Activated T-cell treated with anti-CD3 and anti-CD28 coated beads, Interleukin-2, amount 50 U/mL, for 4 hours (primary cell): ENCODE measurements around the gene CACNG5. TPM values are rescaled to one million over a fixed set of nuclear protein-coding genes. Genes with fewer than 3 reads are reported as not detected.

Source experiments
- ATAC-seq, 2 donors: fragments of 200-7000 bp; cut with Tn5 transposase; one replicate each; pipeline ENCODE4 v1.10.0; 2021
- DNase-seq: peaks from one replicate; pipeline ENCODE4 v3.0.0-alpha.2; 2020
- H3K27me3 Mint-ChIP-seq: one replicate; pipeline ENCODE4 v1.8.0; 2021; ENCODE audit warnings: low read depth, mixed read lengths
- H3K36me3 Mint-ChIP-seq: one replicate; pipeline ENCODE4 v1.8.0; 2022; ENCODE audit warnings: mixed read lengths; ENCODE audit not compliant: insufficient read depth
- H3K4me1 Mint-ChIP-seq: one replicate; pipeline ENCODE4 v1.8.0; 2021; ENCODE audit warnings: low read depth, mixed read lengths
- H3K4me3 Mint-ChIP-seq: one replicate; pipeline ENCODE4 v1.8.0; 2021; ENCODE audit warnings: mild to moderate bottlenecking, moderate library complexity, mixed read lengths
- H3K9me3 Mint-ChIP-seq: one replicate; pipeline ENCODE4 v1.8.0; 2021; ENCODE audit warnings: mixed read lengths
- total RNA-seq, 3 donors: library from RNA; stranded (reverse); gene quantifications; one replicate each; pipeline ENCODE4 v1.2.1, GENCODE V29; 2021

The CACNG5 gene
- total RNA-seq, 3 donors from 2014 or later = not detected

DNA sequence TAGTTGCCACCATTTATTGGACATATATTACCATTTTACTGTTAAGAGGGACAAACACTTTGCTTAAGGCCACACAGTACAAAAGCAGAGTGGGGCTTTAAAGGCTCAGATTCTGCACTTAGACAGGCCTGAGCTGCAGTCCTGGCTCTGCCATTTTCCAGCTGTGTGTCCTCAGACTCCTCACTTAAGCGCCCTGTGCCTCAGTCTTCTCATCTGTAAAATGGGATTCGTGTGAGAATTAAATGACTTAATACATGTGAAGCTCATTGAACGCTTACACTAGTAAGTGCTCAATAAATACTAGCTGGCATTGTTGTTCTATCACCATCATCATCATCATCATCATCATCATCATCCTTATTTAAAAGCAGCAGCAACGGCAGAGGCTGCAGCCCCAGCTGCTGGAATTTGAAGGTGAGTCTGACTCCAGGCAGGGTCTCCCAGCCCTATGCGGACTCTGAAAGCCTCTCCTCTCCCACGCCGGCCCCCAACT lies 445 bp upstream of the CACNG5 start:
- Mint-ChIP-seq H3K4me3 (no peak overlapping the region), H3K9me3 (no peaks in the 10 kb centered on the region), H3K27me3 (peaks cover 52% of the 10 kb centered on the region), H3K4me1 (peaks cover 3% of the 10 kb centered on the region), H3K36me3 (no peaks in the 10 kb centered on the region)
- DNase-seq (no peak), ATAC-seq (no peak)

DNA sequence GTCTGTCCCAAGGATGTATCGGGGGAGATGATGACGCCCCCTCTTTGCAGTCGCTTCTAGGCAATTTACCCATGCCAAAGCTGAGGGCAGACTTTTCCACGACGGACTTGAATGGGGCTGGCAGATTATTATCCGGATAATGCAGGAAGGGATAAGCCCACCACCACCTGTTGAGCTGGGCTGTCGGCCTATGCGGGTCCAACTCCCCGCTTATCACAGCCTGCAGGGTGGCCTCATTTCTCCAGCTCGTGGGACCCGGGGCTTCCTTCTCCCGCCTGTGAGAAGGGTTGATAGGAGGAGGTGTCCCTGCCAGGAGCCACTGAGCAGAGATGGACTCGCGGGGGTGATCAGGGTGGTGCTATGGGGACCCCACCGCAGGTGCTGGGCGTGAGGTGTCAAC lies 559 bp downstream of the CACNG5 start:
- Mint-ChIP-seq H3K4me3 (no peak overlapping the region), H3K9me3 (no peaks in the 10 kb centered on the region), H3K27me3 (peaks cover 45% of the 10 kb centered on the region), H3K4me1 (peaks cover 3% of the 10 kb centered on the region), H3K36me3 (no peaks in the 10 kb centered on the region)
- ATAC-seq (no peak), DNase-seq (no peak)

GRCh38 chr17:66836063-66837005 lies 1.4 kb downstream of the CACNG5 start:
- Mint-ChIP-seq H3K9me3 (no peaks in the 10 kb centered on the region), H3K4me3 (no peak overlapping the region), H3K36me3 (no peaks in the 10 kb centered on the region), H3K27me3 (peaks cover 41% of the 10 kb centered on the region), H3K4me1 (peaks cover 3% of the 10 kb centered on the region)
- DNase-seq = no peak
- peak in 1 of 2 donors; percentile 15 for ATAC-seq

DNA sequence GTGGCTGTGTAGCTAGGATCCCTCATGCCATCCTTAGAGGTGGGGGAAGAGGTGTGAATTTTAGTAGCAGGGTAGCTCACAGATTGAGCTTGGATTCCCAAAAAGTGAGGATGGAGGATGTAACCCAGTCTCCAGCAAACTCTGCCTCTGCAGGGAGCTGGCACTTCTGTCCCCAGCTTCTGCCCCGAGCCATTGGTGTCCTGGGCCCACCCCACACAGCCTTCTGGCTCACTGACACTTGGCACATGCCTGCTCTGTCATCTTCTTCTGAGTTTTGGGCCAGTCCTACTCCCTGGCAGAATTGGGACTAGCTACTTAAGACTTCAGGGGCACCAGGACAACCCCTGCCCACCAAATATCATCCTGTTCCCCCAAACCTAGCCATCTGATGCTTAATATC lies 2.3 kb downstream of the CACNG5 start:
- ATAC-seq (no peak), DNase-seq (no peak)
- Mint-ChIP-seq H3K9me3 (no peaks in the 10 kb centered on the region), H3K4me1 (peaks cover 3% of the 10 kb centered on the region), H3K4me3 (no peak overlapping the region), H3K27me3 (peaks cover 34% of the 10 kb centered on the region), H3K36me3 (no peaks in the 10 kb centered on the region)

GRCh38 chr17:66837885-66838665 lies 3.2 kb downstream of the CACNG5 start:
- Mint-ChIP-seq H3K27me3 (peaks cover 31% of the 10 kb centered on the region), H3K9me3 (no peaks in the 10 kb centered on the region), H3K36me3 (no peaks in the 10 kb centered on the region), H3K4me1 (peaks cover 3% of the 10 kb centered on the region), H3K4me3 (no peak overlapping the region)
- no peak for DNase-seq
- no peak for ATAC-seq

- no peaks in the 10 kb centered on the region for H3K36me3 Mint-ChIP-seq
- DNase-seq (no peak), ATAC-seq (no peak)
- H3K4me1 Mint-ChIP-seq = peaks cover under 1% of the 10 kb centered on the region
- H3K9me3 Mint-ChIP-seq = no peaks in the 10 kb centered on the region
- no peak overlapping the region for H3K4me3 Mint-ChIP-seq
- H3K27me3 Mint-ChIP-seq = peaks cover 18% of the 10 kb centered on the region
Measured at GRCh38 chr17:66839616-66840015, 4.7 kb downstream of the CACNG5 start.

- no peaks in the 10 kb centered on the region for H3K9me3 Mint-ChIP-seq
- ATAC-seq = no peak
Measured at GRCh38 chr17:66840061-66840460, 5.1 kb downstream of the CACNG5 start.

GRCh38 chr17:66841328-66841727 lies 6.4 kb downstream of the CACNG5 start:
- Mint-ChIP-seq H3K4me1 (no peaks in the 10 kb centered on the region), H3K36me3 (no peaks in the 10 kb centered on the region), H3K4me3 (no peak overlapping the region), H3K9me3 (no peaks in the 10 kb centered on the region), H3K27me3 (peaks cover 14% of the 10 kb centered on the region)
- DNase-seq (no peak), ATAC-seq (no peak)

More at GRCh38 chr17:66840061-66840460, 5.1 kb downstream of the CACNG5 start:
- no peak overlapping the region for H3K4me3 Mint-ChIP-seq
- H3K27me3 Mint-ChIP-seq = peaks cover 17% of the 10 kb centered on the region
- H3K4me1 Mint-ChIP-seq = no peaks in the 10 kb centered on the region
- no peak for DNase-seq
- H3K36me3 Mint-ChIP-seq = no peaks in the 10 kb centered on the region

DNA sequence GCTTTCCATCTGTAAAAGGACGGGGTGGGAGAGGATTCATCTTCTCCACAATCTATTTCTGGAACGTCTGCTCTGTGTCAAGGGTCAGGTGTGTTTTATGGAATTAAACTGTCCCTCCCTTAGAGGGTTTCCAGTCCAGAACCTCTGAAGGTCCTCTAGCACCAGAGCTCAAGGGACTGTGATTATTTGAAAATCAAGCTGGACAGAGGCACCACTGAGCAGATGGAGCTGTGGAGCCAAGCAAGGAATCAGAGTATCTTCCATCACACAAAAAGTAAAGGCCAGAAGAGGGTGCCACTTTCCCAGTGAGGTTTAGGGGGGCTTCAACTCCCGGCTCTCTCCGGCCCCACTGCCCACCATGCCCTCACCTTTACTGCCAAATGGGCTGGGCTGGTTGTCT lies 6.8 kb downstream of the CACNG5 start:
- H3K9me3 Mint-ChIP-seq = no peaks in the 10 kb centered on the region
- H3K4me1 Mint-ChIP-seq = no peaks in the 10 kb centered on the region
- H3K36me3 Mint-ChIP-seq = no peaks in the 10 kb centered on the region
- H3K4me3 Mint-ChIP-seq = no peak overlapping the region
- DNase-seq (no peak), ATAC-seq (no peak)
- peaks cover 12% of the 10 kb centered on the region for H3K27me3 Mint-ChIP-seq

DNA sequence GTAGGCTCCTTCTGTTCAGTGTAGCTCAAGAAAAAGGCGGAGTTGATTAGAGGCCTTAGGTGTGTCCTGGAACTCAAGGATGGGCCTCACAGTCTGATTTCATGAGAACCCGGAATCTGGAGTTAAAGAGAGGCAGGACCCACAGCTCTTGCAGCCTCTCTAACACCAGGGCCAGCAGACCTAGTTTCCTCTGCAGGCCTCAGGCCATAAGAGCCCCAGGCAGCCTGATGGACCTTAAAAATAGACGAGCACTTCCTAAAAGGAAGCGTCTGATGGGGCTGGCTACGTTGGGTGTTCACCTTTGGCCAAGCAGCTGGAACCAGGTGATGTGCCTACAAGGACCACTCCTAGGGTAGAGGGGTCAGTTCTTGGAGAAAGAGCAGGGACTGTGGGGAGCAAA lies 7.6 kb downstream of the CACNG5 start:
- H3K4me3 Mint-ChIP-seq = no peak overlapping the region
- no peaks in the 10 kb centered on the region for H3K36me3 Mint-ChIP-seq
- H3K4me1 Mint-ChIP-seq = no peaks in the 10 kb centered on the region
- H3K9me3 Mint-ChIP-seq = no peaks in the 10 kb centered on the region
- H3K27me3 Mint-ChIP-seq = peaks cover 9% of the 10 kb centered on the region
- ATAC-seq = no peak
- no peak for DNase-seq

DNA sequence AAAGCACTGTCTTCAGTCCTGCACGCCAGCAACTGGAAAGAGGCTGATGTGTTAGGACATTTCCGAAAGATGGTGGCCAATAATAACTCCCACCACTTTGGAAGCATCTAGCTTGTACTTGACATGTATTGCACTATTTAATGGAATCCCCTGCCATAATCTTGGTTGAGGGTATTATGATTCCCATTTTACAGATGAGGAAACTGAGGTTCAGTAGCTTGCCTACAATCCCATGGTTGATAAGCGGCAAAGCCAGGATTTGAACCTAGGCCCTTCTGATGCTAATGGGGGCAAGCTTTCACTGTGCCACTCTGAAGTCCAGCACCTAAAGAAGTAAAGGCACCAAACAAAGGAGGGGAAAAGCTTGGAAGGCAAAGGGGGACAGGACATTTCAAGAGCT lies 8.0 kb downstream of the CACNG5 start:
- Mint-ChIP-seq H3K27me3 (peaks cover 9% of the 10 kb centered on the region), H3K36me3 (no peaks in the 10 kb centered on the region), H3K4me3 (no peak overlapping the region), H3K4me1 (no peaks in the 10 kb centered on the region), H3K9me3 (no peaks in the 10 kb centered on the region)
- ATAC-seq (no peak), DNase-seq (no peak)

DNA sequence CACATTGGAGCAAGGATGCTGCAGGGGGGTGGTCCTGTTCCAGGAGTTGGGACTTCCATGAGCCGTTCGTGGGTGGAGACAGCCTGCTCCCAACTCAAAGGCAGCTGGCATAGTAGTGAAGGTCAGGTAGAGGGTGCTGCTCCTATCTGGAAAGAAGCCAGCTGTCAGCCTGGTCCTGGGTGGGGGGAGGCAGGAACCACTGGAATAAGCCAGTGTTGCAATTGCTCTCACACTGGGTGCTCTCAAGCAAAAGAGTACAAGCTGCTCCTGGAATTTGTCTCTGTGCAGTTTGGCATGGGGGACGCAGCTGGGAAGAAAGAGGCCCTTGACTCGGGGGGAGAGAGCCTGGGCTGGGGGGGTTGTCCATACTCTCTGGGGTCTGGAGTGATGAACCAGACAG lies 8.7 kb downstream of the CACNG5 start:
- Mint-ChIP-seq H3K4me1 (no peaks in the 10 kb centered on the region), H3K27me3 (peaks cover 9% of the 10 kb centered on the region), H3K9me3 (no peaks in the 10 kb centered on the region), H3K4me3 (no peak overlapping the region), H3K36me3 (no peaks in the 10 kb centered on the region)
- no peak for ATAC-seq
- DNase-seq = no peak

DNA sequence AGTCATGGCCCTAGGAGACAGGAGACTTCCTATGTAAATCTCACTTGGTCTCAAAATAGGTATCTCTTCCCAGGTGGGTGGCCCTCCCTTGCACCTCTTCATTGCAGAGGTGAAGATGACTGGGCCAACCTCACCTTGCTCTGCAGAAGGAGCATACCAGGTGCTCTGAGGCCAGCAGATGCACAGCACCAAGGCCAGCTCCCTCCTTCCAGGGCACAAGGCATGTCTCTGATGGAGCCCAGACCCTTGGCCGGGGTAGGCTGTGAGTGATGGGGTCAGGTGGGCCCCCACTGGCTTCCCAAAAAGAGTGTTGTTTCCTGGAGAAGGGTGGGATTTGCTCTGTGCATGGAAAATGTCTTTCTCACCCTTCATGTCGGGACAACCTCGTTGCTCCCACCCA lies 12.8 kb downstream of the CACNG5 start:
- ATAC-seq (no peak), DNase-seq (no peak)
- Mint-ChIP-seq H3K27me3 (peaks cover 7% of the 10 kb centered on the region), H3K9me3 (no peaks in the 10 kb centered on the region), H3K36me3 (no peaks in the 10 kb centered on the region), H3K4me3 (no peak overlapping the region), H3K4me1 (no peaks in the 10 kb centered on the region)

GRCh38 chr17:66848496-66848895 lies 13.6 kb downstream of the CACNG5 start:
- no peaks in the 10 kb centered on the region for H3K9me3 Mint-ChIP-seq
- H3K36me3 Mint-ChIP-seq = no peaks in the 10 kb centered on the region
- H3K4me3 Mint-ChIP-seq = no peak overlapping the region
- ATAC-seq (no peak), DNase-seq (no peak)
- no peaks in the 10 kb centered on the region for H3K4me1 Mint-ChIP-seq
- H3K27me3 Mint-ChIP-seq = peaks cover 5% of the 10 kb centered on the region
